Immature natural killer cell (primary cell): ENCODE results near the gene TP63. TPM values are rescaled to one million over a fixed set of nuclear protein-coding genes. Genes with fewer than 3 reads are reported as not detected.

ENCODE experiments used
- DNase-seq, 3 donors: peaks; one replicate each; pipeline ENCODE4 v3.0.0; 2022; ENCODE audit warnings: mixed read lengths in 1 of 3
- H3K27ac Mint-ChIP-seq, 6 donors: one replicate each; pipeline ENCODE4 v1.8.0; 2020; ENCODE audit warnings: mixed read lengths in 6 of 6, mild to moderate bottlenecking in 5 of 6, inconsistent platforms in 4 of 6, moderate library complexity in 3 of 6
- H3K27me3 Mint-ChIP-seq, 3 donors: one replicate each; pipeline ENCODE4 v1.8.0; 2020 to 2021; ENCODE audit warnings: low read depth in 3 of 3, mild to moderate bottlenecking in 3 of 3, mixed read lengths in 3 of 3, moderate library complexity in 3 of 3, inconsistent platforms in 1 of 3
- H3K36me3 Mint-ChIP-seq, 3 donors: one replicate each; pipeline ENCODE4 v1.8.0; 2020; ENCODE audit warnings: mixed read lengths in 3 of 3, inconsistent platforms in 2 of 3, mild to moderate bottlenecking in 2 of 3
- H3K4me1 Mint-ChIP-seq, 2 donors: one replicate each; pipeline ENCODE4 v1.8.0; 2020; ENCODE audit warnings: inconsistent platforms in 2 of 2, mild to moderate bottlenecking in 2 of 2, mixed read lengths in 2 of 2, moderate library complexity in 1 of 2
- H3K4me3 Mint-ChIP-seq, 5 donors: one replicate each; pipeline ENCODE4 v1.8.0; 2020; ENCODE audit warnings: mild to moderate bottlenecking in 5 of 5, mixed read lengths in 5 of 5, inconsistent platforms in 3 of 5, moderate library complexity in 3 of 5
- H3K9me3 Mint-ChIP-seq, 6 donors: one replicate each; pipeline ENCODE4 v1.8.0; 2020; ENCODE audit warnings: mild to moderate bottlenecking in 6 of 6, mixed read lengths in 6 of 6, inconsistent platforms in 4 of 6, moderate library complexity in 3 of 6
- polyA plus RNA-seq, 3 donors: library from polyadenylated mRNA; unstranded; fragments of 300-500 nt; fragmentation: Illumina TruSeq; gene quantifications; one replicate each; pipeline ENCODE4 v1.2.3, GENCODE V29; 2021

The TP63 gene
- polyA plus RNA-seq, 3 donors from 2014 or later: not detected

GRCh38 chr3:189813647-189814240 lies 182.6 kb downstream of the TP63 start:
- no peak overlapping the region for H3K4me3 Mint-ChIP-seq
- no peaks in the 10 kb centered on the region for H3K4me1 Mint-ChIP-seq
- no peaks in the 10 kb centered on the region for H3K27me3 Mint-ChIP-seq
- H3K27ac Mint-ChIP-seq: no peak overlapping the region
- no peaks in the 10 kb centered on the region for H3K9me3 Mint-ChIP-seq
- H3K36me3 Mint-ChIP-seq: no peaks in the 10 kb centered on the region
- DNase-seq: no peak

GRCh38 chr3:189820365-189820720 lies 189.2 kb downstream of the TP63 start:
- Mint-ChIP-seq H3K27ac (no peak overlapping the region), H3K4me1 (no peaks in the 10 kb centered on the region), H3K27me3 (no peaks in the 10 kb centered on the region), H3K36me3 (no peaks in the 10 kb centered on the region), H3K9me3 (peaks cover 0 to 3% (median 0%) of the 10 kb centered on the region in 6 donors), H3K4me3 (no peak overlapping the region)
- no peak for DNase-seq

DNA sequence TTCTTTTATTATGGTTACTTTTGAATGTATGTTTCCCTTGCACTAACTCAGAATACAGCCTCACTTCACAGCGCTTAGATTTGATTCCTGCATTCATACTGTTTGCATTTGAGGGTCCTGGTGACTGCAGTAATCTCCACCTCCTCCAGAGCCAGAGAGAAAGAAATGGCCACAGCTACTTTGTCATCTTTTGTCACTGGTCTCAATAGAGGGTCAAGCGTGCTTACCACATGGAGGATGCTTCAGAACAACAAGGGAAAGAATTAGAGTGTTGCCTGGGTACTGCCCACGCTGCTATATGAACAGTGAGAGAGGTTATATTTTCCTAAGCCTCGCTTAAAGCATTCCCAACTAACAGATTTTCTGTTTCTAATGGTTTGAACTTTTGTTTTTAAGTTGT lies 190.1 kb downstream of the TP63 start:
- Mint-ChIP-seq H3K4me1 (no peaks in the 10 kb centered on the region), H3K36me3 (no peaks in the 10 kb centered on the region), H3K4me3 (no peak overlapping the region)

GRCh38 chr3:189822726-189823125 lies 191.5 kb downstream of the TP63 start:
- H3K27me3 Mint-ChIP-seq: no peaks in the 10 kb centered on the region
- H3K36me3 Mint-ChIP-seq: no peaks in the 10 kb centered on the region
- DNase-seq: no peak
- H3K9me3 Mint-ChIP-seq: peaks cover 0 to 4% (median under 1%) of the 10 kb centered on the region in 6 donors
- no peak overlapping the region for H3K27ac Mint-ChIP-seq
- no peaks in the 10 kb centered on the region for H3K4me1 Mint-ChIP-seq
- H3K4me3 Mint-ChIP-seq: no peak overlapping the region

More for the DNA sequence above, 190.1 kb downstream of the TP63 start:
- Mint-ChIP-seq H3K27me3 (no peaks in the 10 kb centered on the region), H3K27ac (no peak overlapping the region), H3K9me3 (peaks cover 0 to 3% (median 0%) of the 10 kb centered on the region in 6 donors)
- DNase-seq: no peak

- Mint-ChIP-seq H3K4me1 (no peaks in the 10 kb centered on the region), H3K27ac (no peak overlapping the region), H3K36me3 (no peaks in the 10 kb centered on the region), H3K9me3 (peaks cover 0 to 6% (median 2%) of the 10 kb centered on the region in 6 donors), H3K27me3 (peaks cover 0 to 3% (median 0%) of the 10 kb centered on the region in 3 donors), H3K4me3 (no peak overlapping the region)
- no peak for DNase-seq
Measured at GRCh38 chr3:189824629-189825312, 193.6 kb downstream of the TP63 start.

GRCh38 chr3:189826566-189826965 lies 195.4 kb downstream of the TP63 start:
- no peak for DNase-seq
- H3K36me3 Mint-ChIP-seq: no peaks in the 10 kb centered on the region
- H3K27ac Mint-ChIP-seq: no peak overlapping the region
- H3K9me3 Mint-ChIP-seq: peaks cover 0 to 6% (median 5%) of the 10 kb centered on the region in 6 donors
- no peaks in the 10 kb centered on the region for H3K4me1 Mint-ChIP-seq
- H3K27me3 Mint-ChIP-seq: peaks cover 0 to 3% (median 0%) of the 10 kb centered on the region in 3 donors
- no peak overlapping the region for H3K4me3 Mint-ChIP-seq

GRCh38 chr3:189827108-189827507 lies 195.9 kb downstream of the TP63 start:
- Mint-ChIP-seq H3K4me1 (no peaks in the 10 kb centered on the region), H3K27ac (no peak overlapping the region), H3K36me3 (no peaks in the 10 kb centered on the region)

GRCh38 chr3:189830401-189830800 lies 199.2 kb downstream of the TP63 start:
- DNase-seq: no peak
- Mint-ChIP-seq H3K27me3 (peaks cover 0 to 3% (median 0%) of the 10 kb centered on the region in 3 donors), H3K9me3 (peaks cover 0 to 6% (median 3%) of the 10 kb centered on the region in 6 donors), H3K27ac (no peak overlapping the region), H3K4me1 (no peaks in the 10 kb centered on the region), H3K4me3 (no peak overlapping the region), H3K36me3 (no peaks in the 10 kb centered on the region)

More at GRCh38 chr3:189827108-189827507, 195.9 kb downstream of the TP63 start:
- Mint-ChIP-seq H3K9me3 (peaks cover 0 to 6% (median 5%) of the 10 kb centered on the region in 6 donors), H3K4me3 (no peak overlapping the region), H3K27me3 (peaks cover 0 to 3% (median 0%) of the 10 kb centered on the region in 3 donors)
- no peak for DNase-seq

- no peak overlapping the region for H3K4me3 Mint-ChIP-seq
- no peak overlapping the region for H3K27ac Mint-ChIP-seq
- H3K36me3 Mint-ChIP-seq: no peaks in the 10 kb centered on the region
- DNase-seq: no peak
- H3K9me3 Mint-ChIP-seq: peaks cover 0 to 6% (median 2%) of the 10 kb centered on the region in 6 donors
- H3K4me1 Mint-ChIP-seq: no peaks in the 10 kb centered on the region
- peaks cover 0 to 3% (median 0%) of the 10 kb centered on the region in 3 donors for H3K27me3 Mint-ChIP-seq
Measured at GRCh38 chr3:189833266-189833665, 202.1 kb downstream of the TP63 start.

DNA sequence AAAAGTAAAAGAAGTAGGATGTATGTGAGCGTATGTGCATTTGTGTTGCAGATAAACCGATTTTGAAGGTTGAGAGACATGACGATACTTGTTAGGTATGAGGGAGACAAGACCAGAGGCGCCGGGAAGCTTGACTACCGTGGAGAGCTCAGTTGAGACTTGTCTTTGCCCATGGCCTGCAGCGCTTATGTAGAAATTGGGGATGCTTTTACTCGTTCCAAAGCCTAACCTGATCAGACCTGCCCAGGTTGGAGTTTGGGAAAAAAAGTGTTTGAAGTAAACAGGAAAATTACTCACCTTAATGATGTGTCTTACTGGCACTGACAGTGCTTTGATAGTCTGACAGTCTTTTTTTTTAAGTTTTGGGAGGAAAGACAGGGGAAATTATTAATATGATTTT lies 202.8 kb downstream of the TP63 start:
- H3K4me3 Mint-ChIP-seq: no peak overlapping the region
- no peak for DNase-seq
- H3K36me3 Mint-ChIP-seq: no peaks in the 10 kb centered on the region
- H3K4me1 Mint-ChIP-seq: no peaks in the 10 kb centered on the region
- H3K27me3 Mint-ChIP-seq: peaks cover 0 to 3% (median 0%) of the 10 kb centered on the region in 3 donors
- peaks cover 0 to 6% (median 1%) of the 10 kb centered on the region in 6 donors for H3K9me3 Mint-ChIP-seq
- no peak overlapping the region for H3K27ac Mint-ChIP-seq

DNA sequence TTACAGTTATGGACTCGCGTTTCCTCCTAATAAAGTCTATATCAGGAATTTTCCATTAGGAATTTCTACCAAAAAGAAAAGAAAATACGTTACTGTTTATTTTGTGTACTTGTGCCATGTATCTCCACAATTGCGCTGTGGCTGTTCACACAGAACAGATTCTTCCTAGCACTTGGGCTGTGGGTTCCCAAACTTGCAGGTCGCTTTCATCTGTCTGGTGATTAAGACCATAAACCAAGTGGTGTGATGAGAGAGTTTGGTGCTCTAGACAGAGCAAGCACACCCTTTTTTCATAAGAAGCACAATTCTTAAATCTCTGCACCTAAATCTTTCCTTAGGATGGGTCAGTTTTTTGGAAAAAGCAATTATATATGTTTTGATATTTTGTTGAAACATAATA lies 203.3 kb downstream of the TP63 start:
- DNase-seq: no peak
- no peaks in the 10 kb centered on the region for H3K36me3 Mint-ChIP-seq
- H3K27me3 Mint-ChIP-seq: no peaks in the 10 kb centered on the region
- H3K27ac Mint-ChIP-seq: no peak overlapping the region
- no peak overlapping the region for H3K4me3 Mint-ChIP-seq
- peaks cover 0 to 6% (median 0%) of the 10 kb centered on the region in 6 donors for H3K9me3 Mint-ChIP-seq
- no peaks in the 10 kb centered on the region for H3K4me1 Mint-ChIP-seq

- Mint-ChIP-seq H3K9me3 (peaks cover 0 to 1% (median 0%) of the 10 kb centered on the region in 6 donors), H3K4me3 (no peak overlapping the region), H3K4me1 (no peaks in the 10 kb centered on the region), H3K36me3 (no peaks in the 10 kb centered on the region), H3K27ac (no peak overlapping the region), H3K27me3 (no peaks in the 10 kb centered on the region)
- DNase-seq: no peak
Measured at GRCh38 chr3:189836795-189837194, 205.6 kb downstream of the TP63 start.

DNA sequence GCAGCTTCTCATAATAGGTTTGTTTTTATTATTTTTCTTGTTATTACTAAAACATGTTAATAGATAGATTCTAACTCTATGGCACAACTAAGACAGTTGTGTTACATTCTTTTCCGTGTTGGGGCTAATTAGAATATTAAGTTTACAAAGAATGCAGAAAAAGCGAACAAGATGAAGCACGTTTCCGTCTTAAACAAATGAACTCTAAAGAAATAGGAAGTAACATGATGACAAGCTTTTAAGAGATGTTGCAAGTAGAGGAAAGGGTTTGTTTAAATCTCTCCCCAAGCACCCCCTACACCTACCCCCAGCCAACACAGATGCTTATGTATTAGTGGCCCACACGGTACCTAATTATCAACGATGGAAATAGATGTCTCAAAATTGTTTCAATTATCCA lies 207.1 kb downstream of the TP63 start:
- Mint-ChIP-seq H3K27ac (no peak overlapping the region), H3K9me3 (peaks cover 0 to 5% (median 0%) of the 10 kb centered on the region in 6 donors), H3K4me1 (no peaks in the 10 kb centered on the region), H3K36me3 (no peaks in the 10 kb centered on the region), H3K4me3 (no peak overlapping the region), H3K27me3 (no peaks in the 10 kb centered on the region)
- DNase-seq: no peak

- Mint-ChIP-seq H3K36me3 (no peaks in the 10 kb centered on the region), H3K4me1 (no peaks in the 10 kb centered on the region), H3K27me3 (no peaks in the 10 kb centered on the region), H3K9me3 (peaks cover 0 to 5% (median 0%) of the 10 kb centered on the region in 6 donors), H3K27ac (no peak overlapping the region), H3K4me3 (no peak overlapping the region)
- DNase-seq: no peak
Measured at GRCh38 chr3:189839576-189839975, 208.4 kb downstream of the TP63 start.
